HG03460 (cell line): ENCODE measurements around the gene SORCS3.

Source experiments
- ATAC-seq: cut with Tn5 transposase; IDR thresholded peaks from one replicate; pipeline ENCODE4 v1.9.1; 2021; ENCODE audit not compliant: unreplicated experiment

The SORCS3 gene

GRCh38 chr10:105073999-105074398 is 432.9 kb downstream of the SORCS3 start:
- ATAC-seq, result no peak

DNA sequence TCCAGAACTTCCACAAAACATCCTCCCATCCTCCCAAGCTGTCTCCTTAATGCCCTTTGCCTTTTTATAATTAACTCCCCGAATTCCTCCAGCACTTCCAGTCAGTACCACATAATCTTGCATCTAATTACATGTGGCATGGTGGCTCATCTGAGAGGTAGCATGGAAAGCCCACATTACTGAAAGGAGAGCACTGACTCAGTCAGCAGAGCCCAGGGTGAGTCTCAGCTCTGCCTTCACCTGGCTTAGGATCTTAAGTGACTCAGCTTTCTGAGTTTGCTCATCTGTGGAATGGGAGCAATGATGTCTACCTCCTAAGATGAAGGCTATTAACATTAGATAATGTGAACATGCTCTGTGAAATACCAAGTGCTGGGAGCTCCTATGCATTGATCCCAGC is 433.9 kb downstream of the SORCS3 start:
- no peak for ATAC-seq

GRCh38 chr10:105085980-105086379 is 444.9 kb downstream of the SORCS3 start:
- ATAC-seq, result no peak

GRCh38 chr10:105094048-105094447 is 453.0 kb downstream of the SORCS3 start:
- ATAC-seq, result no peak

DNA sequence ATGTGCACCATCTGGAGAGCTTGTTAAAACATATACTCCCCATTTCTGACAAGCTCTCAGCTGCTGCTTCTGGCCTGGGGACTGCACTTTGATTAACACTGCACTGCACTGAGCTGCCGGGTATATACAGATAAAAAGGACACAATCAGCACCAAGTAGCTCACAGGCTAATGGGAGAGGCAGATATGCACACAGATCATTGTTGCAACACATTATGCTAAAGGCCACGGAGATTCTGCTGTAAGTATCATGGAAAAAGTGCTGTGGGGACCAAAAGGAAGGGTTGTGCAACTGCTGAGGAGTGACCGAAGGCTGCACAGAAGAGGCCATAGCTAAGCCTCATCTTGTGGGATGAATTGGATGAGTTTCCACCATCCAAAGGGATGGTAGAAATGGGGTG is 455.2 kb downstream of the SORCS3 start:
- no peak for ATAC-seq

- ATAC-seq, result no peak
Observed at GRCh38 chr10:105102977-105103376, 461.9 kb downstream of the SORCS3 start.

GRCh38 chr10:105104297-105104696 is 463.2 kb downstream of the SORCS3 start:
- no peak for ATAC-seq

DNA sequence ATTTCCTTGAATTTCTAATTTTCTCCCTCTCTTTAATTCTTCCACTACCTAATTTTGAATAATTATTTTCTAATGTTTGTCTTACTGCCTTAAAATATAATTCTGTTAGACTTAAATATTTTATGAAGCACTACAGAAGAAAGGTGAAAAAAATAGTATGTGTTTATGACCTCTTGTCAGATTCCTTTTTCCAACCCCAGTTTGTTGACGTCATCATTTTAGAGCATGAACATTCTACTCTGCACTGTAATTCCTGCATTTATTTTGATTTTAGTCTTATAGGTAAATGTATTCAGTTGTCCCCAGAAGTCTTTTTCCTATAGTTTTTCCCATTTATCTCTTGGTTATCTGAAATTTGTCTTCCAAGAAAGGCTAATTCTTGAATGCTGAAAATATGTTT is 468.1 kb downstream of the SORCS3 start:
- ATAC-seq, result no peak

DNA sequence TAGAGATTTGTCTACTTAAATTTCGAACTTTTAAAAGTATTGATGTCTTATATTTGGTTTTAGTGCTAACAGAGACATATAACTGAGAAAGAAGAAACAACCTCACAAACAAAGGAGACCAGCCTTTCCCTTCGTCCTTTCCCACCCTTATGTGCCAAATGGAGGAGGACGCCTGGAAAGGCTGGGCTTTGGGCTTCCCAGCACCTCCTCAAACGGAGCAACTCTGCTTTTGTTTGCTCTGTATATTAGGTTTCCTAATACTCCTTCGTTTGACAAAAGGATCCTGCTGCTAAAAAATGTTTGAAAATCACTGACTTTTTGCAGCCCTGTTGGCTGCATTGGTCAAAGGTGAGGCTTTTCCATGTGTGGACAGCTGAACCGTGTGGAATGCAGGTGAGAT is 471.8 kb downstream of the SORCS3 start:
- ATAC-seq, result no peak

GRCh38 chr10:105113666-105114065 is 472.6 kb downstream of the SORCS3 start:
- no peak for ATAC-seq

DNA sequence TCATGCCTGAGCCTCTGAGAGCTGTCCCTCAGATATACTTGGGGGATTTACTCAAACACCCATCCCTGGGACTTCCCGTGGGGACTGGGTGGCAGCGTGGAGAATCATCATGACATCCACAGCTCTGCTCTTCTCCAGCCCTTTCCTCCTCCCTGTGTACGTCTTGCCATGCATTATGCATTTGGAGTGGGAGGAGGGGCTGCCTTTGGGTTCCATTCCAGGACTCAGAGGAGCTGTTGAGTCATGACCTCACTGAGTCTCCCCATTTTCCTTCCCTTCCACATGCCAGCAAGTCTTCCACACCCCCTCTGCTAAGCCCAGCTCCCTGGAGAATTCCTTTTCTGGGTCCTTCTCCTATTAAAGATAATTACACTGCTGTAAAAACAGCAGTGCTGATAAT is 480.7 kb downstream of the SORCS3 start:
- ATAC-seq, result no peak

DNA sequence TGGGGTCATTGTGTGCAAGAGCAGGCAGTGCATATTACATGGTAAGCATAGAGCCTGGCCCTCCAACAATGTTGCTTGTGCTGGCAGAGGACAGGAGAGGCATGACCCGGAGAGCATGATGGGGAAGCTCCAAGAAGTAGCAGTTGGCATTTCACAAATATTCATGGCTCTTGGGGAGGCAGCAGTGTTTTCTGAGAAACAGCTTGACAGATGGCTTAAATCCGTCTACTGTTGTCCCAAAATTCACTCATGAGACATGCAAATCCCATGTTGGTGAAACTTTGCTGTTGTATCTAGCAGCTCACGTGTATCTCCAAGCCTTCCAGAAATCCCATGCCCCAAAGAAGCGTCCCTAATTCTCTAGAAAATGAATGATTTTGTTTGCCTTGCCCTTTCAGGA is 487.0 kb downstream of the SORCS3 start:
- no peak for ATAC-seq

DNA sequence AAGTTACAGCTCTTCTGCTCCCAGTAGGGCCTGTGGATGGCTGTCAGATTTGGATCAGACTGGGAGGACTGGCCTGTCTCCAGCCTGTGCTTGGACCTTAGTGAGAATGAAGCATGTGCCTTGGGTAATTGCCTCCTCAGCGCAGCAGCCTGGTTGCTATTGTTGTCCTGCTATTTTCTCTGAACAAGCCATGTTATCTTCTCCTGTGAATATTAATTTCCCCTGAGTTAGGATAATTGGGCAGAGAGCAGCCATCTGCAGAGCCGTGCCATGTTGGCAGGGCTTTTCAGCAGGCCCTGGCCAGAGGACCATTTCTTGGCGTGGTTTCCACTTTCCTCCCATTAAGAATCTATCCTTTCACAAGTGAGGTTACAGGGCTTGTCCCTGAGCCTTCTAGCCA is 497.3 kb downstream of the SORCS3 start:
- ATAC-seq, result no peak

- ATAC-seq, result no peak
Observed at GRCh38 chr10:105139363-105139896, 498.3 kb downstream of the SORCS3 start.

- ATAC-seq, result no peak
Observed at GRCh38 chr10:105140600-105140999, 499.5 kb downstream of the SORCS3 start.

GRCh38 chr10:105145711-105146110 is 504.6 kb downstream of the SORCS3 start:
- no peak for ATAC-seq

- no peak for ATAC-seq
Observed at GRCh38 chr10:105146436-105146835, 505.3 kb downstream of the SORCS3 start.

DNA sequence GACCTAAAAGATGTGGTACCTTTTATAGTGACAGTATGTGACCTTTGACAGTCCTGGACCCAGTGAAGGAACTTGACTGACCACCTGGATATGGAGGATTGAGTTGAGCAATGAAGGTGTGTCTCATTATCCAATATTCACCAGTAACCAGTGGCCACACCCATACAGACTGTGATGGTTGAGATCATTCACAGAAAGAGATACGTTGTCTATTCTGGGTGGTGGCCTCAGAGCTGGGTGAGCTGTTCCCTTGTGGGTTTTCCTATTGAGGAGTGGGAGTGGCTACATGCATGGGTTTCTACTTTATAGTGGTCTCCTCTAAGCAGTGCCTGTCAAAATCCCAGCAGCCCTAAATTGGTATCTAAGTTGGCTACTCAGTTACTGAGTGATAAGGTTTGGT is 507.4 kb downstream of the SORCS3 start:
- no peak for ATAC-seq

DNA sequence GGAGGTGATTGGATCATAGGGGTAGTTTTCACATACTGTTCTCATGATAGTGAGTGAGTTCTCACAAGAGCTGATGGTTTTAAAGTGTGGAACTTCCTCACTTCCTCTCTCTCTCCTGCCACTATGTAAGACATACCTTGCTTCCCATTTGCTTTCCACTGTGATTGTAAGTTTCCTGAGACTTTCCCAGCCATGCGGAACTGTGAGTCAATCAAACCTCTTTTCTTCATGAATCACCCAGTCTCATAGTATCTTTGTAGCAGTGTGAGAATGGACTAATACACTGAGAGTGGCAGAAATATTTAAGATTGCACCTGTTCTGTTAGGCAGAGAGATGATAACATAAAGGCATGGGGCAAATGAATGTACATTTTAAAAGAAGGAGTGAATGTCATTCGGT is 507.8 kb downstream of the SORCS3 start:
- no peak for ATAC-seq

- ATAC-seq, result no peak
Observed at GRCh38 chr10:105149371-105149891, 508.3 kb downstream of the SORCS3 start.

GRCh38 chr10:105150259-105150880 is 509.3 kb downstream of the SORCS3 start:
- no peak for ATAC-seq

DNA sequence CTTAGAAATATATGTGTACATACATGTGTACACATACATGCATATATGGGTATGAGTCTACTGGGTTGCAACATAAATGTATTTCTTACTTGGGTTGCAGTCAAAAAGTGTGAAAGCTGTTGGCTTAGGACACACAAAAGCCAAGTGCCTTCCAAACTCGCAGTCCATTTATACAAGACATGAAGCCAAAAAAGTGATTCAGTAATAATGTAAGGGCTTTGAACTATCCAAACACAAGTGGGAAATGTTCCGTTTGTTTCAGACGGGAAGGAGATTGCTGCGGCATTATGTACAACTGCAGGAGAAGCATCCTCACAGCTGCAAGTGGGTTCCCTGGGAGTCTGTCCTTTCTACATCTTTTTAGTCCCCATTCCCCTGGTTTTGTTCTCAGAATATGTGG is 513.6 kb downstream of the SORCS3 start:
- ATAC-seq, result no peak

- ATAC-seq, result no peak
Observed at GRCh38 chr10:105159268-105159667, 518.2 kb downstream of the SORCS3 start.
